Right atrium auricular region (tissue), 2 donors: ENCODE results near the gene P2RX3. TPM values are rescaled to one million over a fixed set of nuclear protein-coding genes. Genes with fewer than 3 reads are reported as not detected.

Experiments
- DNase-seq: peaks from one replicate; pipeline ENCODE4 v3.0.0-alpha.2; 2019; ENCODE audit warnings: low spot score
- H3K27ac ChIP-seq, 2 donors: fragments of 200-600 bp; sonication (generic); 1 replicate in 1 of 2; 2 replicates in 1 of 2; pipeline ENCODE4 v1.5.1; 2016 to 2019
- H3K27me3 ChIP-seq, 2 donors: fragments of 200-600 bp; sonication (generic); one replicate each; pipeline versions ENCODE4 v1.5.1 to v1.6.0; 2017 to 2019
- H3K36me3 ChIP-seq: fragments of 200-600 bp; sonication (generic); one replicate; pipeline ENCODE4 v1.5.1; 2016
- H3K4me1 ChIP-seq, 2 donors: fragments of 200-600 bp; sonication (generic); one replicate each; pipeline versions ENCODE4 v1.5.1 to v1.6.0; 2017 to 2019
- H3K4me3 ChIP-seq, 2 donors: fragments of 200-600 bp; sonication (generic); 1 replicate in 1 of 2; 2 replicates in 1 of 2; pipeline ENCODE4 v1.5.1; 2017 to 2019; ENCODE audit warnings: mild to moderate bottlenecking in 1 of 2, moderate library complexity in 1 of 2
- H3K9me3 ChIP-seq, 2 donors: fragments of 200-600 bp; sonication (generic); one replicate each; pipeline ENCODE4 v1.5.1; 2019
- total RNA-seq, 2 donors: library from RNA; depleted of rRNA; stranded (reverse); fragments of >200 nt; gene quantifications; one replicate each; pipeline ENCODE4 v1.1.0, GENCODE V29; 2016
- TF ChIP-seq, protein P1 (sequence below), 2 donors: fragments of 200-600 bp; sonication (generic); IDR thresholded peaks; one replicate each; pipeline ENCODE4 v1.5.1; 2019; ENCODE audit warnings: antibody characterized with exemption in 2 of 2

The P2RX3 gene
- total RNA-seq, 2 donors from 2014 or later, result 1.4 TPM; not detected in 1

DNA sequence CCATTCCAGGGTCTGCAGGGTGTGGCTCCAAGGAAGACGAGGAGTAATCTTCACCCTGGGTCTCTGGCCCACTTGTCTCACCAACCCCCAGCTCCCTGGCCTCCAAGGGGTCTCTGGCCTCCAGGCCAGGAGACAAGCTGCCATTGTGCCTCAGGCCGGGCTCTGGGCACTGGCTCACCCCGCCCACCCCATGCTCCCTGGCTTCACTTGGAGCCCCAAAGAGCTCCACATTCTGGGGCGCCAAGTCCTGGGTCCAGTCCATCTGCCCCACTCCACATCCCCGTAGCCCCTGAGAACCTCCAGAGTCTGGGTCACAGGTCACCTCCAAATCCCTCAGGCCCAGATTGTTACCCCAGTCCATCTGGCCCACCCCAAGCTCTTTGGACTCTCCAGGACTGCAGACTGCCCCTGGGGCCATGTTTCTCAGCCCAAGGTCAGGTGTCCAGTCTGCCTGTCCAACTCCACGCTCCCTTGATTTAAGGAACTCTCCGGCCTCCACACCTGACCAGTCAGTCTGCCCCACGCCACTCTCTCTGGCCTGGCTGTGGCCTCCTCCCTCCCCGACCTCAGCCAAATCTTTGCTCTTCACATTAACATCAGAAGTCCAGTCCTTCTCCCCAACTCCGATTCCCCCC, 29.6 kb upstream of the P2RX3 start:
- Histone ChIP-seq H3K4me3 (no peak overlapping the region), H3K4me1 (peaks cover 0 to 83% of the 10 kb centered on the region in 2 donors), H3K9me3 (no peaks in the 10 kb centered on the region), H3K36me3 (peaks cover 38% of the 10 kb centered on the region), H3K27me3 (no peaks in the 10 kb centered on the region), H3K27ac (peak overlapping the region in 1 of 2 donors; percentile 33)
- DNase-seq, result no peak
- TF ChIP-seq, protein P1, sequence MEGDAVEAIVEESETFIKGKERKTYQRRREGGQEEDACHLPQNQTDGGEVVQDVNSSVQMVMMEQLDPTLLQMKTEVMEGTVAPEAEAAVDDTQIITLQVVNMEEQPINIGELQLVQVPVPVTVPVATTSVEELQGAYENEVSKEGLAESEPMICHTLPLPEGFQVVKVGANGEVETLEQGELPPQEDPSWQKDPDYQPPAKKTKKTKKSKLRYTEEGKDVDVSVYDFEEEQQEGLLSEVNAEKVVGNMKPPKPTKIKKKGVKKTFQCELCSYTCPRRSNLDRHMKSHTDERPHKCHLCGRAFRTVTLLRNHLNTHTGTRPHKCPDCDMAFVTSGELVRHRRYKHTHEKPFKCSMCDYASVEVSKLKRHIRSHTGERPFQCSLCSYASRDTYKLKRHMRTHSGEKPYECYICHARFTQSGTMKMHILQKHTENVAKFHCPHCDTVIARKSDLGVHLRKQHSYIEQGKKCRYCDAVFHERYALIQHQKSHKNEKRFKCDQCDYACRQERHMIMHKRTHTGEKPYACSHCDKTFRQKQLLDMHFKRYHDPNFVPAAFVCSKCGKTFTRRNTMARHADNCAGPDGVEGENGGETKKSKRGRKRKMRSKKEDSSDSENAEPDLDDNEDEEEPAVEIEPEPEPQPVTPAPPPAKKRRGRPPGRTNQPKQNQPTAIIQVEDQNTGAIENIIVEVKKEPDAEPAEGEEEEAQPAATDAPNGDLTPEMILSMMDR (IDR thresholded peaks at IDR 0.05), result no peak

DNA sequence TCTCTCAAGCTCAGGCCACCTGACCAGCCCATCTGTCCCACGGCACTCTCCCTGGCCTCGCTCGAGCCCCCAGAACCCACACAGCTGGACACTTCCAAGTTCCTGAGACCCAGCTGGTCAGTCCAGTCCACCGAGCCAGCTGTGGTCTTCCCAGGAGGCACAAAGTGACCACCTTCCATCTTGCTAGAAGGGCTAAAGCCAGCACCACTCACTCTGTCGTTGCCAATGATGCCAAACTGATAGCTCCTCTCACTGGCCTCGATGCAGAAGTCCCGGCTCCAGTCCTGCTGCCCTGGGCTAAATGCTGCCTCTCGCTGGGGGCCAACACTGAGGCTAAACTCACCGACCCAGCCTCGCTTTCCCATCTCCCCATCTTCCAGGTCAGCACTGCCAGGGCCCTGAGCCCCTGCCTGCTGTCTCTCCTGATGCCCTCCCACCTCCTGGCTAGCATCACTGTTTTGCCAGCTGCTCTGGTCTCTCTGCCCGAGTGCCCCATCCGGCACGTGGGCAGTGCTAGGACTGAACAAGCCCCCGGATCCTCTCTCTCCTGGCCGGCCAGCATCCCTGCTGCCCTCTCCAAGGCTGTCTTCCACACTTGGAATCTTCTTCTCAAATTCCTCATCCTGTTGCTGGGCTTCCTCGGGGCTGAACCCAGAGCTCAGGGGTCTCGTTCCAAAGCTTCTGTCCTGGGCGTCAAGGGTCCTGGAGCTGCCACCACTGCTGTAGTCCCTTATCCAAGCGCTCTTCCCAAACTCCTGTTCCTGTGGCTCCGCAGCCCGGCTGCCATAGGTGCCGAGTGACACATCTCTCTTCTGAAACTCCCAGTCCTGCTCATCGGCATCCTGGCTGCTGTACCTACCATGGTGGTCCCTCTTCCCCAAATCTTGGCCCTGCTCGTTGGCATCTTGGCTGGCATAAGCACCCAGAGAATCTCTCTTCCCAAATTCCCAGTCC, 28.8 kb upstream of the P2RX3 start:
- H3K27me3 ChIP-seq, result no peaks in the 10 kb centered on the region
- no peak for DNase-seq
- no peak overlapping the region for H3K4me3 ChIP-seq
- peak overlapping the region; percentile 83 to 84 for H3K27ac ChIP-seq
- TF ChIP-seq, protein P1 (IDR thresholded peaks at IDR 0.05), result no peak
- H3K9me3 ChIP-seq, result no peaks in the 10 kb centered on the region
- H3K36me3 ChIP-seq, result peaks cover 46% of the 10 kb centered on the region
- H3K4me1 ChIP-seq, result peaks cover 0 to 79% of the 10 kb centered on the region in 2 donors

DNA sequence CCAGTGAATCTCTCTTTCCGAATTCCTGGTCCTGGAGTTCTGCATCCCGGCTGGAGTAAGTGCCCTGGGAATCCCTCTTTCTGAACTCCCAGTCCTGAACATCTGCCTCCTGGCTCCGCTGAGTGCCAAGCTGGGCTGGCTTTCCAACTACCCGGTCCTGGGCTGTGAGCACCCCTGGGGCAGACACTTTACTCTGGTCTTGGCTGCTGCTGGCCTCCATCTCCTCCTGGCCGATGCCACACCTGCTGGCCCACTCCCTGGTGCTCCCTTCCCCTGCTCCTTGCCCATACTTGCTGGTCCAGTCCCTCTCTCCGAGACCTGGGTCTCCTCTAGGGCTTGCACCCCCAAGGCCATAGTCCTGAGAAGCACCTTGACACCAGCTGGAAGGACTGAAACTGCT, 28.1 kb upstream of the P2RX3 start:
- peak overlapping the region; percentile 83 to 84 for H3K27ac ChIP-seq
- no peak for DNase-seq
- H3K36me3 ChIP-seq, result peaks cover 53% of the 10 kb centered on the region
- H3K4me3 ChIP-seq, result no peak overlapping the region
- H3K4me1 ChIP-seq, result peaks cover 0 to 73% of the 10 kb centered on the region in 2 donors
- TF ChIP-seq, protein P1 (IDR thresholded peaks at IDR 0.05), result no peak
- no peaks in the 10 kb centered on the region for H3K27me3 ChIP-seq
- H3K9me3 ChIP-seq, result no peaks in the 10 kb centered on the region

DNA sequence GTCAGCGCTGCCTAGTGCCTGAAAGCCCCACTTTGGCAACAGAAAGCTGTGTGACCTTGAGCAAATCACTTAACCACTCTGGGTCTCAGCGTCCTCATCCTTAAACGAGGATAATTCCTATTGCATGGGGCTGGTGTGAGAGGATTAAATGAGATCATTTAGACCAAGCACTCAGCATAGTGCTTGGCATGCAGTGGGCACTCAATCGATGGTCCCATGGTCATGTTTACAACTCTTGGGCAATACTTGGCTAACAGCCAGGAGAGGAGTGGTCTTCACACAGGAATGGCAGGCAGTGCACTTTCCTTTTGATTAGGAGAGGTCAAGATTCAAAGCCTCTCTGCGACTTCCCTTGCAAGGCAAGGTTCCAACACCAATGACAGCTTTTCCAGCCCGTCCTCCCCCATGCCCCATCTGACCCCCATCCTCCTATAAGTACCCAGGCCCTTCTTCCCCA, 27.5 kb upstream of the P2RX3 start:
- TF ChIP-seq, protein P1 (IDR thresholded peaks at IDR 0.05), result no peak
- Histone ChIP-seq H3K9me3 (no peaks in the 10 kb centered on the region), H3K27me3 (no peaks in the 10 kb centered on the region), H3K27ac (peak overlapping the region; percentile 83 to 84), H3K36me3 (peaks cover 55% of the 10 kb centered on the region), H3K4me1 (peaks cover 0 to 73% of the 10 kb centered on the region in 2 donors), H3K4me3 (peak overlapping the region; percentile 38 to 52)
- DNase-seq, result no peak

DNA sequence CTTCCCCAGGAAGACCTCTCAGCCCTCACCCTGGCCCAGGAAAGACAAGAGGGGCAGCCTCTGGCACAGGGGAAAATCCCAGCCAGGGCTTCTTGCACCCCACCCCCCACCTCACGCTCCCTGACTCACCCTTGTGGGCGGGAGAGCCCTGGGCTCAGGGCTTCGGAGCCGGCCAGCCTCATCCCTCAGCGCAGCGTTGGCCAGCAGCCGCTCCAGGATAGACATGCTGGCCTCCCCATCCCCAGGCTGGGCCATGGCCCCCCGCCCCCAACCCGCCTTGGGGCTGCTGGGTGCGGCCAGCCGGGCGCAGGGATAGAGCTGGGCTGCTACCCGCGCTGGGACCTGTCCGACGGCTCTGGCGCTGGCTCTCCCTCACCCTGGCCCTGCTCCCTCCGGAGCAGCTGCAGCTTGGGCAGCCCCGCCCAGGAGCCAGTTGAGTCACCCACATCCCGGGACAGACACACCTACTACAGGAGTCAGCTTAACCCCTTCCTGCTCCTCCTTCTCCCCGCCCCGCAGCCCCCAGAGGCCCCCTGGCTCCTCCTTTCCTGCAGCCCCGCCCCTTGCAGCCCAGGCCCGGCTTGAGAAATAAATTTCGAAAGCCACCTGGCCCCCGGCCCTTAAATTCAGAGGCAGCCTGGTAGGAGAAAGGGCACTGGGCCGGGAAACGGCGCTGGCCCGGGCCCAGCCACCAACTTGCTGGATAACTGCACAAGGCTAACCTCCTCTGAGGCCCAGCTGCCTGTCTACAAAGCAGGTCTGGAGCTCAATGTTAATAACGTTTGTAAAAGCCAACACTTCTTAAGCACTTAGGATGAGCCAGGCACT, 26.8 kb upstream of the P2RX3 start:
- H3K4me3 ChIP-seq, result peak overlapping the region; percentile 38 to 52
- peak overlapping the region; percentile 83 to 84 for H3K27ac ChIP-seq
- no peaks in the 10 kb centered on the region for H3K9me3 ChIP-seq
- peak; percentile 96 for DNase-seq
- TF ChIP-seq, protein P1 (IDR thresholded peaks at IDR 0.05), result no peak
- H3K4me1 ChIP-seq, result peaks cover 0 to 74% of the 10 kb centered on the region in 2 donors
- H3K36me3 ChIP-seq, result peaks cover 55% of the 10 kb centered on the region
- no peaks in the 10 kb centered on the region for H3K27me3 ChIP-seq
